ENCODE data around the gene ATP13A2.

DNA sequence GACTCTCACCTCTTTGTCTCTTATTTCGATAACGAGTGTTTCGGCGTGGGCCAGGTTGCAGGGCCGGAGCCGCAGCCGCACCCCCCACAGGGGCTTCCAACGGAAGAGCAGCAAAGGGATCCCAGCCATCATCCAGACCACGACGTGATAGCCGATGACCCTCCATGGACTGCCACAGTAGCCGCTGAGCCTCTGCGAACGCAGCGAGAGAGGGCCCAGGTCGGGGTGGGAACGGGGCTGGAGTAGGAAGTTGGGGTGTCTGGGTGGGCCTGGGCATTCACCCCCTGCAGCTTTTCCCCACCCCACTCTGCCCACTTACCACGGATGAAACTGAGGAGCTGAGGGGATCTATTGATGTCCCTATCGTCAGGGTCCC is 6.4 kb downstream of the ATP13A2 start:
- TF ChIP-seq, protein P1, sequence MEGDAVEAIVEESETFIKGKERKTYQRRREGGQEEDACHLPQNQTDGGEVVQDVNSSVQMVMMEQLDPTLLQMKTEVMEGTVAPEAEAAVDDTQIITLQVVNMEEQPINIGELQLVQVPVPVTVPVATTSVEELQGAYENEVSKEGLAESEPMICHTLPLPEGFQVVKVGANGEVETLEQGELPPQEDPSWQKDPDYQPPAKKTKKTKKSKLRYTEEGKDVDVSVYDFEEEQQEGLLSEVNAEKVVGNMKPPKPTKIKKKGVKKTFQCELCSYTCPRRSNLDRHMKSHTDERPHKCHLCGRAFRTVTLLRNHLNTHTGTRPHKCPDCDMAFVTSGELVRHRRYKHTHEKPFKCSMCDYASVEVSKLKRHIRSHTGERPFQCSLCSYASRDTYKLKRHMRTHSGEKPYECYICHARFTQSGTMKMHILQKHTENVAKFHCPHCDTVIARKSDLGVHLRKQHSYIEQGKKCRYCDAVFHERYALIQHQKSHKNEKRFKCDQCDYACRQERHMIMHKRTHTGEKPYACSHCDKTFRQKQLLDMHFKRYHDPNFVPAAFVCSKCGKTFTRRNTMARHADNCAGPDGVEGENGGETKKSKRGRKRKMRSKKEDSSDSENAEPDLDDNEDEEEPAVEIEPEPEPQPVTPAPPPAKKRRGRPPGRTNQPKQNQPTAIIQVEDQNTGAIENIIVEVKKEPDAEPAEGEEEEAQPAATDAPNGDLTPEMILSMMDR (conservative IDR thresholded peaks at IDR 0.05; ENCODE audit: low read length), result no peak
- no peak for TF ChIP-seq EZH2phosphoT487 (IDR thresholded peaks at IDR 0.05; ENCODE audit: borderline replicate concordance)

Data from Loucy (cell line).